HCT116 (cell line): ENCODE data around the gene MYADML2. TPM values are rescaled to one million over a fixed set of nuclear protein-coding genes. Genes with fewer than 3 reads are reported as not detected.
A peak's percentile ranks its signal among the peaks of the same experiment; 100 is the strongest.

Source experiments
- ATAC-seq: fragments of 200-7000 bp; cut with Tn5 transposase; 2 replicates; pipeline ENCODE4 v1.9.1; 2020; ENCODE audit warnings: mild to moderate bottlenecking, moderate library complexity
- BruUV-seq: library from RNA; stranded (reverse); fragments of 400-500 nt; replicated peaks from 2 replicates; lab custom pipeline; 2021; lab: Mats Ljungman, UMichigan
- CTCF ChIA-PET: fragments of 300-600 bp; sonication (Branson Sonifier 250); formaldehyde crosslinking; loops from one replicate; lab custom pipeline; 2021; ENCODE audit warnings: antibody characterized with exemption; lab: Charles Lee
- POLR2A ChIA-PET: fragments of 300-600, 350-600 bp; sonication (Branson Sonifier 250); formaldehyde crosslinking; loops from one replicate; lab custom pipeline; 2021; ENCODE audit warnings: antibody characterized with exemption; lab: Charles Lee
- RAD21 ChIA-PET, 2 experiments: fragments of 300-600 bp; sonication (Branson Sonifier 250); formaldehyde crosslinking; loops; one replicate each; lab custom pipeline; 2023; ENCODE audit warnings: low total read pairs in 2 of 2; ENCODE audit not compliant: uncharacterized antibody in 2 of 2, unreplicated experiment in 2 of 2, low non-redundant PET in 1 of 2; lab: Charles Lee
- DNase-seq: peaks from one replicate; pipeline ENCODE4 v3.0.0-alpha.2; 2010; ENCODE audit warnings: low read depth, low spot score
- H2AFZ ChIP-seq: fragments of 200-600 bp; shearing (Covaris generic), sonication (generic); 2 replicates; pipeline ENCODE4 v1.6.1; 2017; ENCODE audit warnings: low read depth, mixed run types, mixed read lengths, antibody characterized with exemption, low read length; ENCODE audit not compliant: poor library complexity, severe bottlenecking
- H3K27ac ChIP-seq: 2 replicates; pipeline ENCODE4 v1.5.1; 2012; ENCODE audit warnings: low read depth, low read length
- H3K27me3 ChIP-seq: fragments of 200-600 bp; sonication (generic); 2 replicates; pipeline ENCODE4 v1.6.1; 2016; ENCODE audit warnings: mixed run types, low read length, mixed read lengths; ENCODE audit not compliant: insufficient read depth
- H3K36me3 ChIP-seq, 2 experiments: fragments of 200-500 bp in 1 of 2; fragments of 200-600 bp in 1 of 2; sonication (Bioruptor generic) in 1 of 2; sonication (generic) in 1 of 2; 2 replicates each; pipeline versions ENCODE4 v1.5.1 to v1.6.1; 2014 to 2016; ENCODE audit warnings: low read length in 2 of 2, inconsistent platforms in 1 of 2, mixed read lengths in 1 of 2, mixed run types in 1 of 2; ENCODE audit not compliant: insufficient read depth in 2 of 2, control insufficient read depth in 1 of 2
- H3K4me1 ChIP-seq, 2 experiments: fragments of 200-600 bp in 1 of 2; sonication (generic) in 1 of 2; 2 replicates each; pipeline versions ENCODE4 v1.5.1 to v1.6.1; 2012 to 2017; ENCODE audit warnings: low read length in 2 of 2, inconsistent platforms in 1 of 2, mild to moderate bottlenecking in 1 of 2, mixed read lengths in 1 of 2, mixed run types in 1 of 2, moderate library complexity in 1 of 2; ENCODE audit not compliant: insufficient read depth in 2 of 2, control insufficient read depth in 1 of 2
- H3K4me2 ChIP-seq: fragments of 200-600 bp; sonication (generic); 2 replicates; pipeline ENCODE4 v1.6.1; 2017; ENCODE audit warnings: mixed run types, low read length, mixed read lengths
- H3K4me3 ChIP-seq, 2 experiments: fragments of 200-600 bp in 1 of 2; sonication (generic) in 1 of 2; replicated peaks in 1 of 2; 2 replicates each; pipeline ENCODE4 v1.5.1; 2011 to 2016; ENCODE audit warnings: low read length in 2 of 2, control low read depth in 1 of 2, low read depth in 1 of 2, mild to moderate bottlenecking in 1 of 2, mixed read lengths in 1 of 2, mixed run types in 1 of 2
- H3K79me2 ChIP-seq: fragments of 200-600 bp; sonication (generic); 2 replicates; pipeline ENCODE4 v1.6.1; 2017; ENCODE audit warnings: mild to moderate bottlenecking, mixed run types, low read length, moderate library complexity, mixed read lengths; ENCODE audit not compliant: insufficient read depth
- H3K9ac ChIP-seq: fragments of 200-600 bp; sonication (generic); 2 replicates; pipeline ENCODE4 v1.6.1; 2016; ENCODE audit warnings: low read length, mixed read lengths
- H3K9me2 ChIP-seq: fragments of 200-600 bp; sonication (generic), shearing (Covaris generic); 2 replicates; pipeline ENCODE4 v1.6.1; 2017; ENCODE audit warnings: mixed run types, mild to moderate bottlenecking, moderate library complexity; ENCODE audit not compliant: insufficient read depth
- H3K9me3 ChIP-seq, 2 experiments: fragments of 200-500 bp in 1 of 2; fragments of 200-600 bp in 1 of 2; sonication (Bioruptor generic) in 1 of 2; sonication (generic) in 1 of 2; 2 replicates each; pipeline ENCODE4 v1.6.1; 2014 to 2017; ENCODE audit warnings: low read length in 2 of 2, mixed read lengths in 2 of 2, inconsistent platforms in 1 of 2, low read depth in 1 of 2, mild to moderate bottlenecking in 1 of 2, mixed run types in 1 of 2, moderate library complexity in 1 of 2; ENCODE audit not compliant: control insufficient read depth in 1 of 2, insufficient read depth in 1 of 2
- H4K20me1 ChIP-seq: fragments of 200-600 bp; sonication (generic), shearing (Covaris generic); 2 replicates; pipeline ENCODE4 v1.6.1; 2017; ENCODE audit warnings: mixed run types, mild to moderate bottlenecking, moderate library complexity; ENCODE audit not compliant: insufficient read depth
- ATF3 ChIP-seq: IDR thresholded peaks from 2 replicates; pipeline ENCODE4 v1.6.1; 2012
- CBX3 ChIP-seq: IDR thresholded peaks from 2 replicates; pipeline ENCODE4 v1.6.1; 2012; ENCODE audit warnings: low read depth
- CEBPB ChIP-seq: IDR thresholded peaks from 2 replicates; pipeline ENCODE4 v1.6.1; 2012; ENCODE audit warnings: low read depth
- CTCF ChIP-seq, 3 experiments: fragments of 200-600 bp in 1 of 3; sonication (generic) in 1 of 3; IDR thresholded peaks in 2 of 3; conservative IDR thresholded peaks in 1 of 3; 2 replicates each; pipeline ENCODE4 v1.5.1; 2012 to 2017; ENCODE audit warnings: low read depth in 2 of 3, low read length in 2 of 3, antibody characterized with exemption in 1 of 3, borderline replicate concordance in 1 of 3, control low read depth in 1 of 3, mild to moderate bottlenecking in 1 of 3, mixed read lengths in 1 of 3, mixed run types in 1 of 3, moderate library complexity in 1 of 3; ENCODE audit not compliant: insufficient read depth in 1 of 3
- EGR1 ChIP-seq: IDR thresholded peaks from 2 replicates; pipeline ENCODE4 v1.6.1; 2012; ENCODE audit warnings: low read depth
- ELF1 ChIP-seq: IDR thresholded peaks from 2 replicates; pipeline ENCODE4 v1.6.1; 2012; ENCODE audit warnings: low read depth, borderline replicate concordance
- EZH2 ChIP-seq: fragments of 200-600 bp; sonication (generic); IDR thresholded peaks from 2 replicates; pipeline ENCODE4 v1.6.1; 2017; ENCODE audit warnings: antibody characterized with exemption, mixed run types
- EZH2phosphoT487 ChIP-seq: fragments of 200-600 bp; IDR thresholded peaks from 2 replicates; pipeline ENCODE4 v1.6.1; 2018; ENCODE audit warnings: antibody characterized with exemption, borderline replicate concordance
- JUND ChIP-seq: IDR thresholded peaks from 2 replicates; pipeline ENCODE4 v1.6.1; 2012
- MAX ChIP-seq: IDR thresholded peaks from 2 replicates; pipeline ENCODE4 v1.6.1; 2012
- POLR2A ChIP-seq: IDR thresholded peaks from 2 replicates; pipeline ENCODE4 v1.7.0; 2011; ENCODE audit warnings: borderline replicate concordance; ENCODE audit not compliant: insufficient read depth, insufficient read length; ENCODE audit errors: extremely low read depth
- REST ChIP-seq: IDR thresholded peaks from 2 replicates; pipeline ENCODE4 v1.6.1; 2012; ENCODE audit warnings: low read depth
- SIN3A ChIP-seq: IDR thresholded peaks from 2 replicates; pipeline ENCODE4 v1.6.1; 2012; ENCODE audit warnings: low read depth
- TCF7L2 ChIP-seq: IDR thresholded peaks from 2 replicates; pipeline ENCODE4 v1.7.0; 2011; ENCODE audit warnings: borderline replicate concordance, inconsistent platforms; ENCODE audit not compliant: insufficient read depth, insufficient read length; ENCODE audit errors: extremely low read depth
- YY1 ChIP-seq: IDR thresholded peaks from 2 replicates; pipeline ENCODE4 v1.6.1; 2011; ENCODE audit warnings: low read length, low read depth, moderate library complexity, mild to moderate bottlenecking; ENCODE audit not compliant: insufficient replicate concordance; ENCODE audit errors: extremely low read depth
- ZBTB33 ChIP-seq: IDR thresholded peaks from 2 replicates; pipeline ENCODE4 v1.6.1; 2011; ENCODE audit warnings: mild to moderate bottlenecking, low read length, moderate library complexity; ENCODE audit not compliant: insufficient replicate concordance; ENCODE audit errors: extremely low read depth
- ZFX ChIP-seq: fragments of 450-650 bp; IDR thresholded peaks from 2 replicates; pipeline ENCODE4 v1.6.1; 2017
- ZNF274 ChIP-seq: fragments of 200-500 bp; sonication (Bioruptor generic); IDR thresholded peaks from 2 replicates; pipeline ENCODE4 v1.6.1; 2014; ENCODE audit warnings: mild to moderate bottlenecking, low read depth, low read length, inconsistent platforms
- intact Hi-C: fragments of 100-400 bp; cut with micrococcal nuclease; formaldehyde crosslinking; loops from 2 replicates; pipeline ENCODE4 v1.10.0; 2022
- total RNA-seq: library from RNA; stranded (reverse); gene quantifications from one replicate; pipeline ENCODE4 v1.2.1, GENCODE V29; 2021; ENCODE audit not compliant: unreplicated experiment

Gene MYADML2
- total RNA-seq, 1 experiment from 2014 or later = not detected

- TF ChIP-seq ZNF274 = no peak
- no peak for TF ChIP-seq YY1
- no peak for TF ChIP-seq CEBPB
- TF ChIP-seq EZH2 = no peak
- no peak for TF ChIP-seq POLR2A
- no peak for TF ChIP-seq TCF7L2
- no peak for TF ChIP-seq REST
- no peak for TF ChIP-seq ZBTB33
- TF ChIP-seq ELF1 = no peak
- TF ChIP-seq ZFX = no peak
- TF ChIP-seq ATF3 = no peak
- no peak for TF ChIP-seq CTCF (IDR thresholded peaks at IDR 0.05 in 2 of 3, conservative IDR thresholded peaks at IDR 0.05 in 1 of 3; ENCODE audit: borderline replicate concordance in 1 of 3, insufficient read depth in 1 of 3, low read depth in 2 of 3, low read length in 2 of 3)
- no peak for TF ChIP-seq SIN3A
- no peak for TF ChIP-seq CBX3
- TF ChIP-seq JUND = no peak
- no peak for TF ChIP-seq EGR1
- no peak for TF ChIP-seq EZH2phosphoT487
- no peak for TF ChIP-seq MAX
- BruUV-seq = no TSS peak
- no peak overlapping the region for H2AFZ ChIP-seq
- H4K20me1 ChIP-seq = no peaks in the 10 kb centered on the region
- RAD21 ChIA-PET = no interaction called here
- intact Hi-C loops = no loop called here
- H3K27ac ChIP-seq = peak overlapping the region; percentile 80; the same call in 1 of the 2 replicates
- H3K4me1 ChIP-seq = peaks cover 35 to 57% of the 10 kb centered on the region in 2 experiments
- peaks cover 15 to 36% of the 10 kb centered on the region in 2 experiments; a peak in 3 of 4 replicates for H3K36me3 ChIP-seq
- H3K4me2 ChIP-seq = no peak overlapping the region
- no peak overlapping the region for H3K4me3 ChIP-seq
- CTCF ChIA-PET = no interaction called here
- POLR2A ChIA-PET = interaction anchor here (1.1 kb wide), 1 partner anchor 47 kb away, joined by 3 read pairs; no protein-coding TSS in a partner anchor
- peaks cover 96% of the 10 kb centered on the region for H3K79me2 ChIP-seq
- H3K9me2 ChIP-seq = no peaks in the 10 kb centered on the region
- H3K27me3 ChIP-seq = no peaks in the 10 kb centered on the region
- H3K9me3 ChIP-seq = no peaks in the 10 kb centered on the region
- ATAC-seq (no peak), DNase-seq (no peak)
- no peak overlapping the region for H3K9ac ChIP-seq
Measured at GRCh38 chr17:81921996-81922565, 25.0 kb downstream of the MYADML2 start.
